H9 (cell line): ENCODE results near the gene WDR7. TPM values are rescaled to one million over a fixed set of nuclear protein-coding genes. Genes with fewer than 3 reads are reported as not detected.

ENCODE experiments used
- DNase-seq: peaks from one replicate; pipeline ENCODE4 v3.0.0-alpha.2; 2017
- H2AFZ ChIP-seq: one replicate; pipeline ENCODE4 v1.6.1; 2013; ENCODE audit warnings: mild to moderate bottlenecking, low read length, control low read depth, moderate library complexity
- H2AK5ac ChIP-seq: 2 replicates; pipeline ENCODE4 v1.6.1; 2013; ENCODE audit warnings: low read length, control low read depth, mixed read lengths; ENCODE audit not compliant: insufficient read length
- H2BK120ac ChIP-seq: one replicate; pipeline ENCODE4 v1.6.1; 2013; ENCODE audit warnings: low read depth, mild to moderate bottlenecking, low read length, control low read depth, inconsistent platforms; ENCODE audit not compliant: poor library complexity, severe bottlenecking
- H2BK12ac ChIP-seq: 2 replicates; pipeline ENCODE4 v1.6.1; 2013; ENCODE audit warnings: low read length, control low read depth, mixed read lengths, low read depth; ENCODE audit not compliant: insufficient read length
- H2BK15ac ChIP-seq: 2 replicates; pipeline ENCODE4 v1.6.1; 2013; ENCODE audit warnings: low read depth, low read length, control low read depth
- H2BK20ac ChIP-seq: one replicate; pipeline ENCODE4 v1.6.1; 2013; ENCODE audit warnings: low read depth, mild to moderate bottlenecking, low read length, control low read depth, inconsistent platforms; ENCODE audit not compliant: poor library complexity, severe bottlenecking
- H2BK5ac ChIP-seq: 2 replicates; pipeline ENCODE4 v1.6.1; 2013; ENCODE audit warnings: low read length, control low read depth, mixed read lengths; ENCODE audit not compliant: insufficient read length
- H3K14ac ChIP-seq: 2 replicates; pipeline ENCODE4 v1.6.1; 2013; ENCODE audit warnings: low read length, control low read depth; ENCODE audit not compliant: insufficient read depth
- H3K18ac ChIP-seq: 2 replicates; pipeline ENCODE4 v1.6.1; 2013; ENCODE audit warnings: low read depth, mild to moderate bottlenecking, mixed read lengths, low read length, control low read depth; ENCODE audit not compliant: insufficient read length
- H3K23ac ChIP-seq: 2 replicates; pipeline ENCODE4 v1.6.1; 2013; ENCODE audit warnings: low read length, control low read depth, mixed read lengths, low read depth; ENCODE audit not compliant: insufficient read length
- H3K23me2 ChIP-seq: 2 replicates; pipeline ENCODE4 v1.6.1; 2013; ENCODE audit warnings: low read depth, mild to moderate bottlenecking, mixed read lengths, low read length, control low read depth; ENCODE audit not compliant: insufficient read length, poor library complexity, severe bottlenecking
- H3K27ac ChIP-seq: 2 replicates; pipeline ENCODE4 v1.5.1; 2013; ENCODE audit warnings: low read length, control low read depth, mixed read lengths, low read depth; ENCODE audit not compliant: insufficient read length
- H3K27me3 ChIP-seq: 2 replicates; pipeline ENCODE4 v1.6.1; 2013; ENCODE audit warnings: low read length, control low read depth, inconsistent platforms; ENCODE audit not compliant: insufficient read depth
- H3K4ac ChIP-seq: 2 replicates; pipeline ENCODE4 v1.6.1; 2013; ENCODE audit warnings: low read depth, mild to moderate bottlenecking, control low read depth, inconsistent platforms, low read length, moderate library complexity
- H3K4me1 ChIP-seq: 2 replicates; pipeline ENCODE4 v1.6.1; 2013; ENCODE audit warnings: low read length, control low read depth, inconsistent platforms; ENCODE audit not compliant: insufficient read depth
- H3K4me2 ChIP-seq: 2 replicates; pipeline ENCODE4 v1.6.1; 2013; ENCODE audit warnings: low read length, control low read depth, mixed read lengths; ENCODE audit not compliant: insufficient read length, insufficient read depth
- H3K56ac ChIP-seq: 2 replicates; pipeline ENCODE4 v1.6.1; 2013; ENCODE audit warnings: low read depth, mild to moderate bottlenecking, mixed read lengths, low read length, control low read depth; ENCODE audit not compliant: insufficient read length
- H3K79me1 ChIP-seq: 2 replicates; pipeline ENCODE4 v1.6.1; 2013; ENCODE audit warnings: low read depth, mild to moderate bottlenecking, moderate library complexity, low read length, control low read depth, inconsistent platforms; ENCODE audit not compliant: insufficient read depth, poor library complexity, severe bottlenecking
- H3K79me2 ChIP-seq: 2 replicates; pipeline ENCODE4 v1.6.1; 2013; ENCODE audit warnings: low read length, control low read depth, inconsistent platforms; ENCODE audit not compliant: insufficient read depth
- H3K9ac ChIP-seq: 2 replicates; pipeline ENCODE4 v1.6.1; 2013; ENCODE audit warnings: low read length, control low read depth, mixed read lengths; ENCODE audit not compliant: insufficient read length; ENCODE audit errors: extremely low read depth
- H3K9me3 ChIP-seq: one replicate; pipeline ENCODE4 v1.6.1; 2013; ENCODE audit warnings: low read depth, low read length, inconsistent platforms; ENCODE audit not compliant: control insufficient read depth
- H3T11ph ChIP-seq: one replicate; pipeline ENCODE4 v1.6.1; 2013; ENCODE audit warnings: mild to moderate bottlenecking, low read length, control low read depth, inconsistent platforms
- H4K20me1 ChIP-seq: one replicate; pipeline ENCODE4 v1.6.1; 2013; ENCODE audit not compliant: control insufficient read depth, insufficient read length, insufficient read depth
- H4K5ac ChIP-seq: 2 replicates; pipeline ENCODE4 v1.6.1; 2013; ENCODE audit warnings: low read depth, mild to moderate bottlenecking, mixed read lengths, low read length, control low read depth; ENCODE audit not compliant: insufficient read length
- H4K8ac ChIP-seq: replicated peaks from 2 replicates; pipeline ENCODE4 v1.6.1; 2013; ENCODE audit warnings: low read length, control low read depth, mixed read lengths, low read depth; ENCODE audit not compliant: insufficient read length
- H4K91ac ChIP-seq: 2 replicates; pipeline ENCODE4 v1.6.1; 2013; ENCODE audit warnings: low read depth, mild to moderate bottlenecking, moderate library complexity, mixed read lengths, low read length, control low read depth; ENCODE audit not compliant: insufficient read length
- H3K27ac Mint-ChIP-seq, 3 experiments: 2 replicates in 2 of 3; 3 replicates in 1 of 3; pipeline ENCODE4 v1.8.0; 2020 to 2021; ENCODE audit warnings: mixed read lengths in 3 of 3, mild to moderate bottlenecking in 1 of 3, moderate library complexity in 1 of 3
- H3K27me3 Mint-ChIP-seq: 2 replicates; pipeline ENCODE4 v1.8.0; 2021; ENCODE audit warnings: low read depth, mild to moderate bottlenecking, moderate library complexity, mixed read lengths
- H3K36me3 Mint-ChIP-seq, 3 experiments: 2 replicates in 2 of 3; 3 replicates in 1 of 3; pipeline ENCODE4 v1.8.0; 2020 to 2021; ENCODE audit warnings: low read depth in 3 of 3, mixed read lengths in 3 of 3; ENCODE audit not compliant: insufficient read depth in 1 of 3
- H3K4me1 Mint-ChIP-seq, 2 experiments: 2 replicates each; pipeline ENCODE4 v1.8.0; 2020; ENCODE audit warnings: mixed read lengths in 2 of 2
- H3K4me3 Mint-ChIP-seq, 2 experiments: 2 replicates in 1 of 2; 3 replicates in 1 of 2; pipeline ENCODE4 v1.8.0; 2020 to 2021; ENCODE audit warnings: mild to moderate bottlenecking in 2 of 2, mixed read lengths in 2 of 2, moderate library complexity in 1 of 2
- H3K9me3 Mint-ChIP-seq, 2 experiments: 2 replicates in 1 of 2; 3 replicates in 1 of 2; pipeline ENCODE4 v1.8.0; 2020; ENCODE audit warnings: mild to moderate bottlenecking in 2 of 2, mixed read lengths in 2 of 2, moderate library complexity in 1 of 2
- WGBS: extraction: QIAGEN DNeasy Blood & Tissue Kit; methylation state at CpG from one replicate; pipeline ENCODE4 v1.1.7; 2013; ENCODE audit warnings: missing lambda C conversion rate, low lambda C conversion rate, mixed read lengths; ENCODE audit not compliant: insufficient read length; ENCODE audit errors: extremely low coverage; 5-methylcytosine and 5-hydroxymethylcytosine counted together
- total RNA-seq: library from RNA; stranded (reverse); gene quantifications from 2 replicates; pipeline ENCODE4 v1.2.1, GENCODE V29; 2021
- TF ChIP-seq, protein P1 (sequence below): fragments of 200-600 bp; sonication (generic); conservative IDR thresholded peaks from 3 replicates; pipeline ENCODE4 v1.8.0; 2021; ENCODE audit warnings: antibody characterized with exemption, mild to moderate bottlenecking

The WDR7 gene
- total RNA-seq, 1 experiment from 2014 or later: 14.8 TPM

DNA sequence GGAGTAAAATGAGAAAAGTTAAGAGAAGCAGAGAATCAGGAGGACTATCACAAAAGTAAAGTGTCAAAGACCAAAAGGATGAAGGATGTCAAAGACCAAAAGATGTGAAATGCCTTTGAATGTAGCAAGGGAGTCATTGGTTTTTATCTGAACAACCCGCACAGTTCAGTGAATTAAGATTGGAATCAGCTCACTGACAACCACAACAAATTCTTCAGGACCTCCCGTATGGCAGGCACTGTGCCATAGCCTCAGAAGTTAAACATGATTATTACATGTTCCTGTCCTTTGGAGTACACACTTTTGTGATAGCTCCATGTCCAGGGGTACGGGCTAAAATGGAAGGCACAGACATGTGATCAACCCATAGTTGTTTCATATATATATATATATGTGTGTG is 7.8 kb upstream of the WDR7 start:
- H2BK15ac ChIP-seq: no peak overlapping the region

More for the DNA sequence above, 7.8 kb upstream of the WDR7 start:
- Histone ChIP-seq H2BK120ac (no peak overlapping the region), H2BK12ac (no peak overlapping the region), H2AK5ac (no peak overlapping the region), H4K5ac (no peak overlapping the region), H3K4me1 (no peaks in the 10 kb centered on the region), H4K91ac (no peak overlapping the region), H3K4me2 (no peak overlapping the region), H3K23me2 (peaks cover 6% of the 10 kb centered on the region), H3K14ac (no peak overlapping the region), H3K9ac (no peak overlapping the region), H3K27ac (no peak overlapping the region), H4K8ac (no peak overlapping the region), H3K27me3 (no peaks in the 10 kb centered on the region), H2AFZ (no peak overlapping the region), H3K79me2 (no peaks in the 10 kb centered on the region), H4K20me1 (no peaks in the 10 kb centered on the region), H3K9me3 (no peaks in the 10 kb centered on the region), H2BK5ac (no peak overlapping the region), H3K79me1 (no peaks in the 10 kb centered on the region), H2BK20ac (no peak overlapping the region), H3K4ac (no peak overlapping the region), H3T11ph (no peak overlapping the region), H3K18ac (no peak overlapping the region), H3K56ac (no peak overlapping the region), H3K23ac (no peak overlapping the region)
- TF ChIP-seq, protein P1, sequence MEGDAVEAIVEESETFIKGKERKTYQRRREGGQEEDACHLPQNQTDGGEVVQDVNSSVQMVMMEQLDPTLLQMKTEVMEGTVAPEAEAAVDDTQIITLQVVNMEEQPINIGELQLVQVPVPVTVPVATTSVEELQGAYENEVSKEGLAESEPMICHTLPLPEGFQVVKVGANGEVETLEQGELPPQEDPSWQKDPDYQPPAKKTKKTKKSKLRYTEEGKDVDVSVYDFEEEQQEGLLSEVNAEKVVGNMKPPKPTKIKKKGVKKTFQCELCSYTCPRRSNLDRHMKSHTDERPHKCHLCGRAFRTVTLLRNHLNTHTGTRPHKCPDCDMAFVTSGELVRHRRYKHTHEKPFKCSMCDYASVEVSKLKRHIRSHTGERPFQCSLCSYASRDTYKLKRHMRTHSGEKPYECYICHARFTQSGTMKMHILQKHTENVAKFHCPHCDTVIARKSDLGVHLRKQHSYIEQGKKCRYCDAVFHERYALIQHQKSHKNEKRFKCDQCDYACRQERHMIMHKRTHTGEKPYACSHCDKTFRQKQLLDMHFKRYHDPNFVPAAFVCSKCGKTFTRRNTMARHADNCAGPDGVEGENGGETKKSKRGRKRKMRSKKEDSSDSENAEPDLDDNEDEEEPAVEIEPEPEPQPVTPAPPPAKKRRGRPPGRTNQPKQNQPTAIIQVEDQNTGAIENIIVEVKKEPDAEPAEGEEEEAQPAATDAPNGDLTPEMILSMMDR: no peak
- peaks cover 7% of the 10 kb centered on the region for H3K27me3 Mint-ChIP-seq
- no peaks in the 10 kb centered on the region; a peak in 1 of 7 replicates for H3K36me3 Mint-ChIP-seq
- H3K9me3 Mint-ChIP-seq: no peaks in the 10 kb centered on the region; a peak in 1 of 5 replicates
- no peak overlapping the region for H3K27ac Mint-ChIP-seq
- H3K4me3 Mint-ChIP-seq: no peak overlapping the region
- no CpG with 5 or more reads among the region's 3 CpGs for WGBS
- H3K4me1 Mint-ChIP-seq: peaks cover 6 to 8% of the 10 kb centered on the region in 2 experiments
- no peak for DNase-seq
